ENCODE results near the gene EYA4. TPM values are rescaled to one million over a fixed set of nuclear protein-coding genes. Genes with fewer than 3 reads are reported as not detected.

The EYA4 gene
- total RNA-seq, 2 experiments from 2014 or later = not detected

DNA sequence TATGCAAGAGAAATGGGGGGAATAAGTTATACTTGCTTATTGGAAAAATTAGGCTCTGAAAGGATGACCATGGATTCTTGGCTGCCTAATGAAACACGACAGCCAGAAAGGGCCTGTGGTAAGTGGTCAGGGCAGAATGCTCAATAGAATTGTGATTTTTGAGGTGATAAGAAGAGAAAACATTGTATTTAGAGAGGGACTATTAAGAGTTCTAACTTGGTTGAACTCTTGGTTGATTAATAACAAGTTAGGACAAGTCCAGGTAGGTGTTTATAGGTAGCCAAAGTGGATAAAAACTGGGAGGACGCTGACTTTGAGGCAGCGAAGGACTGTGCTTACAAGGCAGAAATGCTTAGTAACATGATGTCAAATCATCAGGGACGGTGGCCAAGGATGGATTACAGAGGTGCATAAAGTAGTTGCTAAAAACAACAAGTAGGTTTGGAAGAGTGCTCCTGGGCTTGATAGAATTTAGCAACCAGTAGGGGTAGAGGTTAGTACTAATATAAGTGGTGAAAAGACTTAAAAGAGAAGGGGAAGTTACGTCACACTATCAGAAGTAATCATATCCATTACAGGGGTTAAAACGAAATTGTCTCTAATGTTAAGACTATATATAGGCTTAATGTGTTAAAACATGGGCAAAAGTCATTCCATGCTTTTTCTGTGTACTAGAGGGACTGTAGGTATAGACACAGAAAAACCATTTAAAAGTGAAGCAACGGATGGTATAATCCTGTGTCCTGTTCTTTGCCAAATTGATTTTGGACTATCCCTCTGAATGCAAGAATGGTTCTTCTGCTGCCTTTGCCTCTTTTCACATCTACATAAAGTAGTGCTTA lies 98.6 kb downstream of the EYA4 start:
- BruUV-seq (replicated peaks) = no TSS peak
- POLR2A ChIA-PET = no interaction called here

DNA sequence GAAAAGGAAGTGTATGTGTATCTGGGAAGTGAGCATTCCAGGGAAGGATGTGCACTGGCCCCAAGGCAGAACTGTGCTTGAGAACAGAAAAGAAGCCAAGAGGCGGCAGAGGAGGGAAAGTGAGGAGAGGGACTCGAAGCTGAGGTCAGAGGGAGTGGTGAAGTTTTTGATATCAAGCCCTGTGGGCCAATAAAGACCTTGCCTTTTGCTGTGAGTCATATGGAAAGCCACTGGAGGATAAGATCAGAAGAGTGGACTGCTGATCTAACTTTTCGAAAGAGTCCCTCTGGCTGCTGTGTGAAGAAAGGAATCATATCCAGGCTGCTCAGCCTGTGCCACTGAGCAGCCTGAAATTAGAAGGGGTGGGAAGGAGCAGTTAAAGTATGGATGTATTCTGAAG lies 99.4 kb downstream of the EYA4 start:
- no peak for TF ChIP-seq EZH2phosphoT487 (IDR thresholded peaks at IDR 0.05; ENCODE audit: borderline replicate concordance, low read depth, low read length)
- TF ChIP-seq, protein P1, sequence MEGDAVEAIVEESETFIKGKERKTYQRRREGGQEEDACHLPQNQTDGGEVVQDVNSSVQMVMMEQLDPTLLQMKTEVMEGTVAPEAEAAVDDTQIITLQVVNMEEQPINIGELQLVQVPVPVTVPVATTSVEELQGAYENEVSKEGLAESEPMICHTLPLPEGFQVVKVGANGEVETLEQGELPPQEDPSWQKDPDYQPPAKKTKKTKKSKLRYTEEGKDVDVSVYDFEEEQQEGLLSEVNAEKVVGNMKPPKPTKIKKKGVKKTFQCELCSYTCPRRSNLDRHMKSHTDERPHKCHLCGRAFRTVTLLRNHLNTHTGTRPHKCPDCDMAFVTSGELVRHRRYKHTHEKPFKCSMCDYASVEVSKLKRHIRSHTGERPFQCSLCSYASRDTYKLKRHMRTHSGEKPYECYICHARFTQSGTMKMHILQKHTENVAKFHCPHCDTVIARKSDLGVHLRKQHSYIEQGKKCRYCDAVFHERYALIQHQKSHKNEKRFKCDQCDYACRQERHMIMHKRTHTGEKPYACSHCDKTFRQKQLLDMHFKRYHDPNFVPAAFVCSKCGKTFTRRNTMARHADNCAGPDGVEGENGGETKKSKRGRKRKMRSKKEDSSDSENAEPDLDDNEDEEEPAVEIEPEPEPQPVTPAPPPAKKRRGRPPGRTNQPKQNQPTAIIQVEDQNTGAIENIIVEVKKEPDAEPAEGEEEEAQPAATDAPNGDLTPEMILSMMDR (conservative IDR thresholded peaks at IDR 0.05; ENCODE audit: low read length) = no peak
- no peaks in the 10 kb centered on the region for H3K4me1 ChIP-seq (ENCODE audit: insufficient read depth, low read length, poor library complexity, severe bottlenecking)
- no peaks in the 10 kb centered on the region for H3K9me3 ChIP-seq (ENCODE audit: low read length)
- intact Hi-C loops (cut with micrococcal nuclease; ENCODE audit: unreplicated experiment) = no loop called here
- no peaks in the 10 kb centered on the region for H3K79me2 ChIP-seq (ENCODE audit: insufficient read depth, low read depth, low read length)
- no peaks in the 10 kb centered on the region for H3K36me3 ChIP-seq (ENCODE audit: insufficient read depth, low read length)
- no peak overlapping the region for H3K4me2 ChIP-seq (ENCODE audit: low read length)
- H2AFZ ChIP-seq (ENCODE audit: low read length) = no peak overlapping the region
- BruUV-seq (replicated peaks) = no TSS peak
- CTCF ChIA-PET (ENCODE audit: unreplicated experiment) = no interaction called here
- POLR2A ChIA-PET = interaction anchor here (0.9 kb wide), 1 partner anchor 12 kb away, joined by 3 read pairs; no protein-coding TSS in a partner anchor
- DNase-seq (ENCODE audit: low spot score) = no peak
- H3K4me3 ChIP-seq (ENCODE audit: low read depth, low read length, poor library complexity, severe bottlenecking) = no peak overlapping the region
- H3K9me2 ChIP-seq (ENCODE audit: insufficient read depth, low read length) = no peaks in the 10 kb centered on the region
- H3K27ac ChIP-seq (ENCODE audit: low read depth, low read length, poor library complexity, severe bottlenecking) = no peak overlapping the region
- no peaks in the 10 kb centered on the region for H4K20me1 ChIP-seq (ENCODE audit: insufficient read depth, low read length)

More for the DNA sequence above, 98.6 kb downstream of the EYA4 start:
- no peaks in the 10 kb centered on the region for H3K9me3 ChIP-seq (ENCODE audit: low read length)
- no peak for DNase-seq (ENCODE audit: low spot score)
- no peaks in the 10 kb centered on the region for H3K4me1 ChIP-seq (ENCODE audit: insufficient read depth, low read length, poor library complexity, severe bottlenecking)
- no peak overlapping the region for H3K27ac ChIP-seq (ENCODE audit: low read depth, low read length, poor library complexity, severe bottlenecking)
- H3K79me2 ChIP-seq (ENCODE audit: insufficient read depth, low read depth, low read length) = no peaks in the 10 kb centered on the region
- H3K36me3 ChIP-seq (ENCODE audit: insufficient read depth, low read length) = no peaks in the 10 kb centered on the region
- H3K4me2 ChIP-seq (ENCODE audit: low read length) = no peak overlapping the region
- TF ChIP-seq EZH2phosphoT487 (IDR thresholded peaks at IDR 0.05; ENCODE audit: borderline replicate concordance, low read depth, low read length) = no peak
- TF ChIP-seq, protein P1 (conservative IDR thresholded peaks at IDR 0.05; ENCODE audit: low read length) = no peak
- H3K9me2 ChIP-seq (ENCODE audit: insufficient read depth, low read length) = no peaks in the 10 kb centered on the region
- no peak overlapping the region for H2AFZ ChIP-seq (ENCODE audit: low read length)
- intact Hi-C loops (cut with micrococcal nuclease; ENCODE audit: unreplicated experiment) = no loop called here
- H3K4me3 ChIP-seq (ENCODE audit: low read depth, low read length, poor library complexity, severe bottlenecking) = no peak overlapping the region
- CTCF ChIA-PET (ENCODE audit: unreplicated experiment) = no interaction called here
- H4K20me1 ChIP-seq (ENCODE audit: insufficient read depth, low read length) = no peaks in the 10 kb centered on the region

DNA sequence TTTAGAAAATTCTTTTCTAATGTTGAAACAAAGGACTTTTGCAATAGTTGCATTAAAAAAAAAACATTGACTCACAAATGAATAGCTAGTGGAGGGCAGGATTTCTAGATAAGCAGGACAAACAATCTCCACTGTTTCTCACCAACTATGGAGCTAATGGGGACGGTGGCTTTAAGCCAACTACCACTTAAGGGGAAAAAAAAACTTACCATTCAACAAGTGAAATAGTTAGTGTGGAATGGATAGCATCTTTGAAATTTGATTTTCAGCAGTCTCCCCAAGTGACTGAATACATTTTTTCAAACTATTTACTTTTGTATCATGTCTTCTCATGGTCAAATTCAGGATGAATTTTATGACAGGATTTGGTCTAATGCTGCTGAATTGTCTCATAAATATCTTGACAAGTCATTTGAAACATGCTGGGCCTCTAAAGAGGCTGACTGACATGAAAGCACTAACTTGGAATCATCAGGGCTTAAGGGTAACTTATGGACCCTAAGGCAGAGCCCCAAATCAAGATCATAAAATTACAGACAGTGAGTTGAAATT lies 100.5 kb downstream of the EYA4 start:
- ChIA-PET CTCF (ENCODE audit: unreplicated experiment) (no interaction called here), POLR2A (interaction anchor here (0.9 to 1.0 kb wide), 2 partner anchors 10 to 19 kb away, joined by 3 read pairs; no protein-coding TSS in a partner anchor)
- Histone ChIP-seq H3K79me2 (ENCODE audit: insufficient read depth, low read depth, low read length) (no peaks in the 10 kb centered on the region), H3K4me3 (ENCODE audit: low read depth, low read length, poor library complexity, severe bottlenecking) (no peak overlapping the region), H2AFZ (ENCODE audit: low read length) (no peak overlapping the region), H3K4me1 (ENCODE audit: insufficient read depth, low read length, poor library complexity, severe bottlenecking) (no peaks in the 10 kb centered on the region), H3K4me2 (ENCODE audit: low read length) (no peak overlapping the region), H4K20me1 (ENCODE audit: insufficient read depth, low read length) (no peaks in the 10 kb centered on the region), H3K27ac (ENCODE audit: low read depth, low read length, poor library complexity, severe bottlenecking) (no peak overlapping the region), H3K36me3 (ENCODE audit: insufficient read depth, low read length) (no peaks in the 10 kb centered on the region), H3K9me2 (ENCODE audit: insufficient read depth, low read length) (no peaks in the 10 kb centered on the region), H3K9me3 (ENCODE audit: low read length) (no peaks in the 10 kb centered on the region)
- DNase-seq (ENCODE audit: low spot score) = no peak
- intact Hi-C loops (cut with micrococcal nuclease; ENCODE audit: unreplicated experiment) = no loop called here
- TF ChIP-seq, protein P1 (conservative IDR thresholded peaks at IDR 0.05; ENCODE audit: low read length) = no peak
- TF ChIP-seq EZH2phosphoT487 (IDR thresholded peaks at IDR 0.05; ENCODE audit: borderline replicate concordance, low read depth, low read length) = no peak
- no TSS peak for BruUV-seq (replicated peaks)

All from OCI-LY7 (cell line).